T-helper 1 cell treated with Interleukin-12 subunit alpha and Interleukin-12 subunit beta and Interleukin-4 antibody, amounts not matched to agents 30 ng/mL and 1 ng/mL, for 36 hours (primary cell): ENCODE results near the gene AZI2. TPM values are rescaled to one million over a fixed set of nuclear protein-coding genes. Genes with fewer than 3 reads are reported as not detected.

Source experiments
- intact Hi-C: fragments of 100-400 bp; cut with micrococcal nuclease; formaldehyde crosslinking; loops from one replicate; pipeline ENCODE4 v1.15.1; 2024
- total RNA-seq: library from RNA; stranded (reverse); gene quantifications from 2 replicates; pipeline ENCODE4 v1.2.3, GENCODE V29; 2022

The AZI2 gene, protein sequence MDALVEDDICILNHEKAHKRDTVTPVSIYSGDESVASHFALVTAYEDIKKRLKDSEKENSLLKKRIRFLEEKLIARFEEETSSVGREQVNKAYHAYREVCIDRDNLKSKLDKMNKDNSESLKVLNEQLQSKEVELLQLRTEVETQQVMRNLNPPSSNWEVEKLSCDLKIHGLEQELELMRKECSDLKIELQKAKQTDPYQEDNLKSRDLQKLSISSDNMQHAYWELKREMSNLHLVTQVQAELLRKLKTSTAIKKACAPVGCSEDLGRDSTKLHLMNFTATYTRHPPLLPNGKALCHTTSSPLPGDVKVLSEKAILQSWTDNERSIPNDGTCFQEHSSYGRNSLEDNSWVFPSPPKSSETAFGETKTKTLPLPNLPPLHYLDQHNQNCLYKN
- 51.9 and 59.3 TPM in 2 replicates for total RNA-seq

DNA sequence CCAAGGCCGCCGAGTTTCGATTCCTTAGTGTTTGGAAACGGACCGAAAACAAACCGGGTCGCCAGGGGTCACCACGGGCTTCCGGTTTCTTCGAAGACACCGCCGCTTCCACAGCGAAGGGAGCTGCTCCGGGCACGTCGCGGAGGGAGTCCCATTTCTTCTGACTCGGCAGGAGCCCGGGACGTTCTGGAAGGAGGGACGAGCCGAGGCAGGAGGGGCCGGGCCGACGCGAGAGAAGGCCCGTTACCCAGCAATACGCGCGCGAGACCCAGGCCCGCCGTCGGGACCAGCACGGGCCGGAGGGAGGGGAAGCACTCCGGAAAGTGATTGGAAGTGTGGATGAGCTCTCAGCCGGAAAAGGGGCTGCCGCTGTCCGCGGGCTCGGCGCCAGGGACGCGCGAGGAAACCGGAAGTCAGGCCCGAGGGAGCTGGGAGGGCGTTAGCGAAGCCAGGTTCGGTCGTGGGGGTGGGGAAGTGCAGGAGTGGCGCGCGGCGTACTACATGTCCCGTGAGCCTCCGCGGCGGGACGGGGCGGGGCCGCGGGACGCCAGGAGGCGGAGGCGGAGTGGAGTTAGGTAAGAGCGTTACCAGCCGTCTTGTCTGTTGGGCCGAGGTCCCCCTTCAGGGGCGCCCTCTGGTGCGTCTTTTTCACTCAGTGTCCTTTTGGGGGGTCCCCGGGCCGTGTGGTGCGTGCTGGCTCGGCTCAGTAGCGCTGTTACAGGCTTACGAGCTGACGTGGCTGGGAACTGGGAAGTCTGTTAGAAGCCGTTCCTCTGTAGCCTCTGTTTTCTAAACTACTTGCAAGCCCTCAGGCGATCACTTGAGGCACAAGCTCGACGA is at the start of gene AZI2, which contains the start of gene ZCWPW2:
TSS of gene AZI2 (minus strand) at position 196 of the 840 bp plus-strand sequence. CDS start 8,207 bp downstream, outside the sequence.
TSS of gene ZCWPW2 (plus strand) at position 93 of the 840 bp plus-strand sequence. CDS start 64,348 bp downstream, outside the sequence.
- intact Hi-C loops = loop anchor here (1.0 to 2.0 kb wide), 9 partner anchors 23 to 980 kb away; partner anchors contain the start of genes CMC1, NEK10 and SLC4A7

DNA sequence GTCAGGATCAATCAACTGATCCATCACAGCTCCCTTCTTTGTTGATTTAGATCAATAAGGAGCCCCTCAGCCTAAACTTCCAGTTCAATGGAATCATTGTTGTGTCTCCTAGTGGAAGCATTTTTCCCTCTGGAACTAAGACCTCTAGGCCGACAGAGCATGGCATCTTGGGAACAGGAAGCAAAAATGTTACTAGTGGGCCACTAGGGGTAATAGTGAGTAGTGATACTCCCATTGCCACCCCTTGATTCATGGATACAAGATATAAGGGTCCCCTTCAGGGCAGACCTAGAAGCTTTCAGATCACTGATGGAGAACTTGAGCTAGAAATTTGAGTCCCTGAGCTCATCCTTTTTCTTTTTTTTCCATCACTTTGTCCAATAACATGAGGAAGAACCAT is 40.4 kb upstream of the AZI2 start:
- intact Hi-C loops = no loop called here

DNA sequence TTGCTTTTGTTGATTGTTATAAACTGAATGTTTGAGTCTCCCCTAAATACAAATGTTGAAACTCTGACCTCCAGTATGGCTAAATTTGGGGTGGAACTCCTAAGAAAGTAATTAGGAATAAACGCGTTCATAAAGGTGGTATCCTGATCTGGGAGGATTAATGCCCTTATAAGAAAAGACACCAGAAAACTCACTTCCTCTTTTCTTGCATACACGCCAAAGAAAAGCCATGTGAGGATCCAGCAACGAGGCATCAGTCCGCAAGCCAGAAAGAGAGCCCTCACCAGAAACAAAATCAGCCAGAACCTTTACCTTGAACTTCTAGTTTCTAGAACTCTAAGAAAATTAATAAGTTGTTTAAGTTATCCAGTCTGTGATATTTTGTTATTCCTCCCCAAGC is 37.4 kb upstream of the AZI2 start:
- intact Hi-C loops = no loop called here

DNA sequence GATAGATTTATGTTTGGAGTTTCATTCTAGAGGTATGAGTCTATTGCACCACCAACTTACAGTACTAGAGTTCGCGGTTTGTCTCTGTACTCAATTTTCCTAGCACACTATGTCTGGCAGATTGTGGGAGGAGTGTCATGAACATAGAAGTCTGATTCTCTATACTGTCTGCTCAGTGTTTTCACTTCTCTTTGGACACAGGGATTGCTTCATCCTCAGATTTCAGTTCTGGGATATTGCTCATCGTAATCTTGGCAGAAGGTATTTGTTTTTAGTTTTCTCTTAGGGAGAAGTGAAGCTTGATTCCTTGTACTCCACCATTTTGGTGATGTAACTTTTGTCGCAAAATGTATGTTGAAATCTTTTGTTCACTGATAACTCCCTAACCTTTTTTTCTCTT is 27.8 kb upstream of the AZI2 start:
- intact Hi-C loops = no loop called here

DNA sequence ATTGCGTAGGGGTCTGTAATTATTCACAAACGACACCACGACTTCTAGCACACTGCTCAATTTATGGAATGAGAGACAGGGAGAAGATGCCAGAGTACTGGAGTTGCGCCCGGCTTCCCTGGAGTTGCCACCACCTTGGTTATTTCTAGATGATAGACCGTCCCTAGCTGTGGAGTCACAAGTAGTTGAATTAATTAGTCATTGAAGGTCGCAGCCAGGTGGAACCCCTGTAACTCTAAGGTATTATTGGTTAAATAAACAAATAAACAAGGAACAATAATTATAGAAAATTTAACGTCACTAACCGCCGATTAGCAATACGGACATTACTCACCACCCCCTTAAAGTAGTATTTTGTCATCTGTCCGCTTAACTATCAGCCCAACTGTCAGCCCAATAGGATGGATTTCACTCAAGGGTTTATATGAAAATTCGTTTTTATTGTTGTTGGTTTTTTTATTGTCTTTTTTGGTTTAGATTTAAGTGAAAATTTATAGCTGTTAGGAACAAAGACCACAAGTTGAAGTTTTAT is 911 bp upstream of the AZI2 start:
- intact Hi-C loops = loop anchor here (1.0 to 2.0 kb wide), 7 partner anchors 108 to 980 kb away; partner anchors contain the start of genes CMC1, NEK10 and SLC4A7

DNA sequence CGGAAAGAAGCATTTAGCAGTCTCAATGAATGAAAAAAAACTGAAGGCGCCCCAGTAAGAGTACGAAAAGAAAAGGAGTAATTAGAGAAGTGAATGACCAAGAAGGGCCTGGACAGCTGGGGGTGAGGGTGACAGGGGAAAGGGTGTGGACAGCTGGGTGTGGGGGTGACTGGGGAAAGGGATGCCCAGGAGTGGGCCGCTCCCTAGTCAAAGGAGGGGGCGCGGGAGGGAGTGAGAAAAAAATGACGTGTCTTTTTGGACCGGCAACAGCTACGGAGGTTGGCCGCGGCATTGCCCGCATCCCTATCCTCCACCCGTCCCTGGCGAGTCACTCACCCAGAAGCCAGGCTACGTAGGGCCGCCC is 377 bp downstream of the AZI2 start:
- intact Hi-C loops = loop anchor here (1.0 to 2.0 kb wide), 4 partner anchors 22 to 757 kb away; no protein-coding TSS in a partner anchor

DNA sequence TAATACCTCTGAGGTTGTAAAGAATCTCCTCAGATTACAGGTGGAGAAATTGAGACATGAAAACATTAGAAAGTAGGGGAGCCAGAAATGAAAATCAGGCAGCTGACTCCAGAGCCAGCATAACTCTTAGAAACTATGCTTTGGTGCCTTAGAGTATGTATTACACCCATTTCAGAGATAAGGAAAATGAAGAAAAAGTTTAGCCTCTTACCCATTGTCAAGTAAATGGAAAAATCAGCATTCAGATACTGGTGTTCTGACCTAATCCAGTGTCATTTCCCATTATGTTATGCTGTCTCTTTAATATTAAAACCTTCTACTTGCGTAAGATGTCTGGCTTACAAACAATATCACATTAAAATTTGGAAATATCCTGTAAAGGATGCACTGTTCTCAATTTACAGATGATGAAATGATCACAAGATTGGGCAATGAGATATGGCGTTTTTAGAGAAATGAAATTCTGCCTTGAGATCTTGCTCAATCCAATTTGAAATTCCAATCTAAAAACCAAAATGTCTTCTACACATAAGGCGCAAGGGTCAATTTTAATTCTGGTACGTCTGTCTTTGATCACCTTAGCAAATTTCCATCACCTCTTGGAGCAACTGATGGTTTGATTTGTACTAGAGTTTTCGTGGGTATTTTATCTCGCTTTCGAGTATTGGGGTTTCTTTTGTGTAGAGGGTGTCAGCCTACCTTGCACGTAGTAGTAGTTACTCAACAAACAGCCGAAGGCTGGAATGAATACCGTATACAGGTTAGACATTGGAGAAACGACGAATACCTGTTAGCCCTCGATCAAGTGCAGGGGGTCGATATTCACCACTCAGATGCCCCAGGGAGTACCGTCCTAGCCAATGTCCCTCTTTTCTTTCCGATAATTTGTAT is 1.0 kb downstream of the AZI2 start:
- intact Hi-C loops = loop anchor here (1.0 to 2.0 kb wide), 5 partner anchors 10 to 757 kb away; no protein-coding TSS in a partner anchor

DNA sequence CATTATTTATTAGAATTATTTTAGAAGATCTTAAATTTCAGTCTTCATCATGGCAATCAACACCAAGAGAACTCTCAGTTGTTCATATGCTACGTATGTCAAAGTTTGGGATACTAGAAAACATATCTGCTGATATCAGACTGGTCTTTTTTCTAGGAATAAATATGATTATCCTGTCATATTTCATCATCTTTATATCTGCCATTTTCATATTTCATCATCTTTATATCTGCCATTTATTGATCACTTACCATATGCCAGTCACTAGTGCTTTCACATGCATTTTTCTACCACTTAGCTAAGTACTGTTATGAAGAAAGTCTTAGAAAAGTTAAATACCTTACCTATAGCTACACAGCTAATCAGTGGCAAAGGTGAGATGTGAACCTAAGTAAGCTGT is 2.9 kb downstream of the AZI2 start:
- intact Hi-C loops = no loop called here

DNA sequence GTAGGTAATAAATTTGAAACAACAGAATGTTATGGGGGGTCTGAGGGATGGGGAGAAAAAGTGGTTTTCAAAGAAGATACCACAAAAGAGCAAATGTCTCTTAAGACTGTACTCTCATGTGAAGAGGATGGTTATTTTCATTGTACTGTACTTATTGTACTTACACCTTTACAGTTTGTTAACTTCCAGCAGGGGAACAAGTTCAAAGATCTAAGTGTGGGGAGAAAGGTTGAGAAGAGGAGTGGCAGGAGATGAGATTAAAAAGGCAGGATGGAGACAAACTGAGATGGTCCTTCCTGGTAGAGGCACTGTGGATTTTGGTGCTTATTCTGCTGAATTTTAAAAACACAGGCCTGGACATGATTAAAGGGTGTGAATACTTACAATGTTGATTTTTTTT is 5.5 kb downstream of the AZI2 start:
- intact Hi-C loops = no loop called here

DNA sequence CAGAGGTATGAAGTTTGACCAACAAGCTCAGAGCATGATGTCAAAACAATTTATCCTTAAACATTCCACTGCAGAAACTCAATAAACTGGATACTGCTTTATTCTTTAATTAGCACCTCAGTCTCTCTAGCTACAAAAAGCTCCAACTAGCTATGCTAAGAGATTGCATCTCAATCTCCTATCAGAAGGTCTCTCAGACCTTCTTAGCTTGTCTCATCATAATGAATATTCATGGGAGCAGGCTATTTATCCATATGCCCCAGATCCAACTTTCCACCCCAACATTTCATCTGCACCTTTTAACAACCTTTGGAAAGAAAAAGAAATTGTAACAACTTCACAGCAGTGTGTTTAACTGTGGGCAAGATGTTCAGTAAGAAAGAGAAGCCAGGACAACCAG is 11.4 kb downstream of the AZI2 start:
- intact Hi-C loops = loop anchor here (1.0 kb wide), 1 partner anchor 10 kb away; no protein-coding TSS in a partner anchor

DNA sequence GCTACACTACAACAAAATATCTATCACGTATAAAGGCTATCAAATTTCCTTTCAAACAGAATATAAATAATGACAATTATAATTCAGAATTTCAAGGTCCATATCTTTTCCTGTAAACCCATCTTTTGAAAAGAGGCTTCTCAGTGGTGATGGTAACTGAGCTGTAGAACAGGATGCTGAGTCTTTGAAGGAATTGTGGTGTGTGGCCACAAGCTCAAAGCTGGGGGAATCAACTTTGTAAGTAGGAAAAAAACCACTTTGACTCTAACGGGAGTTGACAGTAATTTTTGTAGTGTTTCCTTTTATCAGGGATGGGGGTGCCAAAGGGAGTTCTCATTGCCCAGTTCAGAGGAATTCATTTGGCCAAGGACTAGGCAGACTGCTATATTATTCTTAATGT is 13.4 kb downstream of the AZI2 start:
- intact Hi-C loops = no loop called here

DNA sequence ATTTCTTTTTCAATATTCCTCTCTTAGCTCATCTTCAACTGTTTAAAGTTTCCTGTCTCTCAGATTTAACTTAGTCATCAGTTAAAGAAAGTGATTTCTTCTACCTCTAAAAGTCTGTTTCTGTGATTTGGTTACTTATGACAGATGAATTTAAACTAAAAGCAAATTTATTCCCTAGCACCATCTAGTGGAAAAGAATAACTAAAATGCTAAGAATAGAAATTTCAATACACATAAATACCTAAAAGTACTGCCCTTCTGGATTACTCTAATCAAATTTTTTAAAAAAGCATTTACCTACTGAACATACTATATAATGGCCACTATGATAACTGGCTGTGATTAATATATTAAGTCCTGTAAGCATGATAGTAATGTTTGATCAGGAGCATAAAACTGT is 14.1 kb downstream of the AZI2 start:
- intact Hi-C loops = no loop called here

DNA sequence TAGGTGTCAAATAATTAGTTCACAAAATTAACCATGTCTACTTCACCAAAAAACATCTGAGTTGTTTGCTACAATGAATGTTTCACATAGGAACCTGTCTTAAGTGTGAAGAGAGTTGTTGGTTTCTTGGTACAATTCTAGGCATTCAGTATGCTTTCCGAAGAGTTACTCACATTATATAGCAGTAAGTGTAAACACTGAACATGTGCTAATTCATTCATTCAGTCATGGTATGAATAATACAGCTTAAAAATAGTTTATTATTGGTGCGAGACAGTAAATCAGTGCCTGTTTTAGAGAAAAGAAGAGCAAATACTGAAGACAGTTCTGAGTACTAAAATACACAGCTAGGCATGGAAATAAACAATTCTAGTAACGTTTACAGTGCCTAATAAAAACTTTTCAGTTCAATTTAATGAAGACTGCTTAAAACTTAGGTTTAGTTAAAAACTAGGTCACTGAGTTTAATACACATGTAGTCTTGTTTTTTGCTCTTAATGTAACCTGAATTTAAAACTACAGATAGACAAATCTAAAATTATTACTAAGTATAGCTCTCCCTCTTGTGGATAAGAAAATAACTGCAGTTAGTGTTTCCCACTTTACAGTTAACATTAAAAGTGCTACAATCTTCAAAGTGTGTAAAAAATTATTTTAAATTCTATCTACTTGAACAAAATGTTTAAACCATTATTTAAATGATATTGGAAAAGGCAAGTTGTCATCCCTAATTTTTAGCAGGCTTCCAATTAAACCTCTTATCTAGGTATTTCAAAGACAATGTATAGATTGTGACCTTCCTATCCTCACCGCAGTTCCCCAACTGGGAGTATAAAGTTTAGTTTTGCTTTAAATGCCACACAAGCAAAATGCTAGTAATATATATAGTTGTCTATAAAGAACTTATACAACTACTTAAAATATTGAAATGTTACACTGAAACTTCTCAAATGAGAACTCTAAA is 20.2 kb downstream of the AZI2 start:
- intact Hi-C loops = loop anchor here (1.0 to 5.0 kb wide), 12 partner anchors 34 to 1194 kb away; partner anchors contain the start of genes EOMES and SLC4A7

DNA sequence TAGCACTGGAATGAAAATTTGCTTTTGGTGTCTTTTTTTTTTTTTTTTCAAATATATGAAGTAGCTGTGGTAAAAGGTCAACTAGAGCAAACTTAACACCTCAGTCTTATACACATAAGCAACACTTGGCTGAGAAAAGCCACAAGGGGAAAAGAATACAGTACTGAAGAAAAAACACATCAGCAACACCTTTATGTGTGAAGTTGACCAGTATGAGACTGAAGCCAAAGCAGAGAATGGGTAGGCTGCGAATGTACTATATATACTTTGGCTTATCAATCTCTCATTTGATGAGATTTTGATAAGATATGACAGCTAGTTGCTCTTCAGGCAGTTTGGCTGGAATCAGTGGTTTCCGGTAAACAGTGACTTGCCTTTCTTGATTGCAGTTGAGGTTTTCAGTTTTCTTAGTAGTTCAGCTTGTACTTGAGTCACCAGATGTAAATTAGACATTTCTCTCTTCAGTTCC is 22.1 kb downstream of the AZI2 start:
- intact Hi-C loops = loop anchor here (1.0 to 5.0 kb wide), 10 partner anchors 9 to 844 kb away; partner anchors contain the start of genes AZI2, CMC1, SLC4A7 and ZCWPW2

DNA sequence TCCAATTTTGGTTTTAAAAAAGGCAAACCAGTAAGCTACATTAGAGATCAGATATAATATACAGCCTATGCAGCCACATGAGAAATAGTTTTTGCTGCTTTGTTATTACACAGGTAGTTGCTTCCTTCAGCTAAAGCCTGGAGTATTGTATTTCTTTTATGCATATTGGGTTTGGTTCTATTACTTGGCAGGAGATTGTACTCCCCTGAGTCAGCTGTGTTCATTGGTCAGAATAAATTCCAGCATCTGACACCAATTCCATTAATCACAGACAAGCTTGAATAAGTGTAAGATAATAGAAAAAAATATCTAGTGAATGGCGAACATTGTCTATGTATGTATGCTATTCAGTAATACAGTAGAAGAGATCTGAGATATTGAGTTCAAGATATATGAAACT is 26.2 kb downstream of the AZI2 start:
- intact Hi-C loops = no loop called here

DNA sequence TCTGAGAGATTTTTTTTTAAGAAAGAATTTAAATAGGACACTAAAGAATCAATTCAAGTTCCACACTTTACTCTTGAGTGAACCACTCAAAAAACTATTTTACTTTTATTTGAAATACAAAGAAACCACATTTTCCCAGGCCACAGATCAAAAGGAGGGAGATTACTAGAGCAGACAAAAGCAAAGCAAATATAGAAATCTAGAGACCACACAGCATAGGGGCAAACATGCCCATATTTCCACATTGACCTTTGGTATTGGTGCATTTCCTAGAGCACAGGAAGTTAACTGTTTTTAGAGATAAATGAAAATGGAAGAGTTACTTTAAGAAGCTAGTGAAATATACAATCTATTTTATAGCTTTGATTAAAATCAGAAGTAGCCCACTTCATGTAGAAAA is 27.6 kb downstream of the AZI2 start:
- intact Hi-C loops = no loop called here

DNA sequence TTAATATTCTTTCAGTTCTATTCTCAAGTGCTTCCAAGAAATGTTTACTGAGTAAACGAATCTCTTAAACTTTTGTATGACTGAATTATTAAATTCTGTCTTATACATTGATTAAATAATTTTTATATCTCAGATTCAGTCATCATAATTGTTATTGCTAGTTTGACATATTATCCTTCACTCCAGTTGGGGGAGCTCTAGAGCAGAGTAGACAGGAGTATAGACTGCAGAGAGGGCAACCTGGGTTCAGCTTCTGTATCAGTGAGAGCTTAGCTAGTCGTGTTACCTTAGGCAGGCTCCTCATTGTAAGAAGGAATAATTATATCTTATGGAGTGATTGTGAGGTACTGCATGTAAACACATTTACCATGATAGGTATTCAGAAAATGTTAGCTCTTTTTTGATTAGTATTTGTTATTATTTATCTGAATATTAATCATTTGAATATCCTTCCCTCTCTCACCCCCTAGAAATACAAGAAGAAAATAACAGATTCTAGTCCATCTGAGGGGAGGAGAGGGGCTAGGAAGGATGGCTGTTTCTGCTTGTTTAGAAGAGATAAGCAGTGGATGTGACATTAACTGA is 31.1 kb downstream of the AZI2 start:
- intact Hi-C loops = loop anchor here (1.0 kb wide), 3 partner anchors 9 to 605 kb away; partner anchors contain the start of gene EOMES

DNA sequence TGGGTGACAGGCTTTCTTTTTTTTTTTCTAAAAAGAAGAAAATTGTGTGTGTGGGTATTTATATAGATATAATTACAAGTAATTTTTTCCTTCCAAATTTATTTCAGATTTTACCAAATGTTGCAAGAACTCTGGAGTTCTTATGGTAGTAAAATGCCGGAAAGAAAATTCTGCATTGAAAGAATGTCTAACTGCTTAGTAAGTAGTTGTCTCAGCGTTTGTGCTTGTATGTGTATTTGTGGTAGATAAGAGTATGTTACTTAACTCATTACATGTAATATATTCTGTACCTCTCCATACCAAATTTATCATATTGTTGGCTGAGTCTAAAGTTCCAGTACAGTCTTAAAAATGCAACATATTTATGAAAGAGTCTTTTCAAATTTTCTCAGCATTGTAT is 32.4 kb downstream of the AZI2 start:
- intact Hi-C loops = no loop called here

DNA sequence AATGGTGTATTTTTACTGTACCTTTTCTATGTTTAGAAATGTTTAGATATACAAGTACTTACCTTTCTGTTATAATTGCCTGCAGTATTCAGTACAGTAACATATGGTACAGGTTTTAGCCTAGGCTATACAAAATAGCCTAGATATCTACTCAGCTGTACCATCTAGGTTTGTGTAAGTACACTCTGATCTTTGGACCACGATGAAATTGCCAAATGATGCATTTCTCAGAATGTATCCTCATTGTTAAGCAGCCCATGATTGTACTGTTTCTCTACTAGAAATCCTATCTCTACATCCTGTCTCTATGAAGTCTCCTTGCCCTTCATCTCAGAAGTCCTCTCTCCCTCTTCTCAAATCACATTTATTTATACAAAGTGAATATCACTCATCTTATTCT is 32.9 kb downstream of the AZI2 start:
- intact Hi-C loops = no loop called here
